HG02938 (cell line): Measurements from ENCODE around the gene CDH1.

Source experiments
- ATAC-seq: cut with Tn5 transposase; IDR thresholded peaks from one replicate; pipeline ENCODE4 v1.9.1; 2021; ENCODE audit warnings: mild to moderate bottlenecking, moderate library complexity; ENCODE audit not compliant: unreplicated experiment

CDH1 gene

DNA sequence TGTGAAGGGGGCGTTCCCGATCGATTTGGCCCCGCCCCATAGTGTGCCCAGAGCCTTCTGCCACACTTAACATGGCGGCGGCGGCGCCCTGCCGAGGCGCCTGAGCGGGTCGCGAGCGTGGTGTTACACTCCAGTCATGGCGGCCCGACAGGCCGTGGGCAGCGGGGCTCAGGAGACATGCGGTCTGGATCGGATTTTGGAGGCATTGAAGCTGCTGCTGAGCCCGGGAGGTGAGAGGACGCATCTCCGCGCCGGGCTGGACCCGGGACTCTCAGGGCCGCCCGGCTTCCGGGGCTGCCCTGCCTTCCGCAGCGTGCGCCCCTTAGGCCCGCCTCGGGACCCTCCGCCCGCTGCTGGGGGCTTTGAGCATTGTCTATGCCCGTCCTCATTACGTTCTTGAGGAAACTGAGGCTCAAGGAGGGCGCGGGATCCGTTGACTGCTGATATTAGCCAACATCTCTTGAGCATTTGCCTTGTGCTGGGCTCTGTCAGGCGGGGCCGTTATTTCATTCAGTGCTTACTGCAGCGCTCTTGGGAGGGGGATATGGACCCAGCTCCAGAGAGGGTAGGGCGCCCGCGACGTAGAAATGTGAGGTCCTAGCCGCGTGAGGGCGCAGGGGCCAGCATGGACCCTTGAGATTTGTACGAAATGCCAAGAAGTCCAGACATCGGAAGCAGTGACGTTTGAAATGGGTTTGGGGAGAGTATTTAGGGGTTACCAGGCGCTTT, 106.6 kb downstream of the CDH1 start, which contains the start of gene TANGO6:
TANGO6 (plus strand) TSS at position 50 of the 729 bp plus-strand sequence; CDS start at position 137, 87 bp downstream.
- ATAC-seq, result peak; percentile 83

DNA sequence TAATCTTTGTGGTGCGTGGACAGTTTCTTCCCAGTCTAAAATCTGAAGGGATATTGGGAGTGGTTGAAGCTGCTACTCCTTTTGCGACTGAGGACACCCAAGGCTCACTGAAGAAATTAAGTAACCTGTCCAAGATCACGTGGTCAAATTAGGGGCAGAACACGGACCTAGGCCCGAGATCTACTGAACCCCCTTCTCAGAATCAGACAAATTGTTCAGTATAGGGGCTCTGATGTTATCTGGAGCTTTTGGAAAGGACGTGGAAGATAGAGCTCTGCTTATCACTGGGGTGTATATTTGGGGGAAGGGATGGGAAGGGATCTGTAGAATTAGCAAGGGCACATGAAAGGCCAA, 107.1 kb downstream of the CDH1 start:
- no peak for ATAC-seq

DNA sequence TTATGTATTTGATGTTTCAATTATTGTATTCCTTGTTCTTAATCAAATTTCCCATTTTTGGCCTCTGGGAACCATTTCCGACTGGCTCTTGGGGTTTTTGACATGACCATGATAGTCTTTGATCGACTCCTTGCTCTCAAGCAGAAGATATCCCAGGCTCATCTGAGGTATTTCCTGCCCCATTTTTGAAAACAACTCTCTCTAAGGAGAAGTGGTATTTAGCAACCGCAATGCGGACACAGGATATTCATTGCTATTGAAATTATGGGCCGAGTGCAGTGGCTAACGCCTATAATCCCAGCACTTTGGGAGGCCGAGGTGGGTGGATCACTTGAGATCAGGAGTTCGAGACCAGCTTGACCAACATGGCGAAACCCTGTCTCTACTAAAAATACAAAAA, 111.7 kb downstream of the CDH1 start:
- no peak for ATAC-seq

DNA sequence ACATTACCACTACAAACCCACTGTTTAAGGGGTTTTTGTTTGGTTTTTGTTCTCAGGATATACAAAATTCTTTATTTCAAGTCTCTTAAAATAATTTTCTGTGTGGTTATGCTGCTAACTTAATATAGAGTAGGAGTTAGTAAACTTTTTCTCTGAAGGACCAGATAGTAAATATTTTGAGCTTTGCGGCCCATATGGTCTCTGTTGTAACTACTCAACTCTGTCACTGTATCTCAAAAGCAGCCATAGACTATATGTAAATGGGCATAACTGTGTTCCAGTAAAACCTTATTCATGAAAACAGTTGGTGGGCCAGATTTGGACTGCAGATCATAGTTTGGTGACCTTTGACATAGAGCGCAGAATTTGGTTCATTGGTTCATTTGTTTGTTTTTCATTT, 113.4 kb downstream of the CDH1 start:
- no peak for ATAC-seq

DNA sequence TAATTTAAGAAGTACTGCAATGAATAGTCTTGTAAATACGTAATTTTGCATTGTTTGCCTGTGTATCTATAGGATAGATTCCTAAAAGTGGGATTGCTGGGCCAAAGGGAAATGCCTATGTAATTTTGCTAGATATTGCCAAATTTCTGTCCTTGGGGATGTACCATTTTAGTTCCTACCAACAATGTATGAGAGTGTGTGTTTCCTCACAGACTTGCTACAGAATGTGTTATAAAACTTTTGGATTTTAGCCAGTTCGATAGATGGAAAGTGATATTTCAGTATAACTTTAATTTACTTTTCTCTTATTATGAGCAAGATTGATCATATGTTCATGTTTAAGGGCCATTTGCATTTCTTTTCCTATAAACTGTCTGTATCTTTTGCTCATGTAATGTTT, 114.5 kb downstream of the CDH1 start:
- no peak for ATAC-seq

DNA sequence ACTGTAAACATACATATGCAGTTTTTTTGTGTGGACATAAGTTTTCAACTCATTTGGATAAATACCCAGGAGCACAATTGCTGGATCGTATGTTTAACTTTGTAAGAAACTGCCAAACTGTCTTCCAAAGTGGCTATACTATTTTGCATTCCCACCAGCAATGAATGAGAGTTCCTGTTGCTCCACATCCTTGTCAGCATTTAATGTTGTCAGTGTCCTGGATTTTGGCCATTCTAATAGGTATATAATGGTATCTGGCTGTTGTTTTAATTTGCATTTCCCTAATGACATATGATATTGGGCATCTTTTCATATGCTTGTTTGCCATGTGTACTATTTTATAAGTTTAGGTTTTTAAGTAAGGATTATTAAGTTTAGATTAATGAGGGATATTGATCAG, 120.4 kb downstream of the CDH1 start:
- ATAC-seq, result no peak

DNA sequence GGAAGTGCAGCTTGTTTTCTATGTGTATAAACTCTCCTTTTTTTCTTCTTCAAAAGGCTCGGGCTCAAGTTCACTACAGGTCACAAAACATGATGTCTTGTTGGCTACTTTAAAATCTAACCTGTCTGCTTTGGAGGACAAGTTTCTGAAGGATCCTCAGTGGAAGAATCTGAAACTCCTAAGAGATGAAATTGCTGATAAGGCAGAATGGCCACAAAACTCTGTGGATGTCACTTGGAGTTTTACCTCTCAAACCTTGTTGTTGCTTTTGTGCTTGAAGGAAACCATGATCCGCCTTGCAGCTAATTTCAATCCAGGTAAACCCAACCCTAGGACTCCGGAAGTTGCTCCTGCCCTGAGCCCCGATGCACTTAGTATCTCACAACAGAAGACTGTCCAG, 122.7 kb downstream of the CDH1 start:
- no peak for ATAC-seq

DNA sequence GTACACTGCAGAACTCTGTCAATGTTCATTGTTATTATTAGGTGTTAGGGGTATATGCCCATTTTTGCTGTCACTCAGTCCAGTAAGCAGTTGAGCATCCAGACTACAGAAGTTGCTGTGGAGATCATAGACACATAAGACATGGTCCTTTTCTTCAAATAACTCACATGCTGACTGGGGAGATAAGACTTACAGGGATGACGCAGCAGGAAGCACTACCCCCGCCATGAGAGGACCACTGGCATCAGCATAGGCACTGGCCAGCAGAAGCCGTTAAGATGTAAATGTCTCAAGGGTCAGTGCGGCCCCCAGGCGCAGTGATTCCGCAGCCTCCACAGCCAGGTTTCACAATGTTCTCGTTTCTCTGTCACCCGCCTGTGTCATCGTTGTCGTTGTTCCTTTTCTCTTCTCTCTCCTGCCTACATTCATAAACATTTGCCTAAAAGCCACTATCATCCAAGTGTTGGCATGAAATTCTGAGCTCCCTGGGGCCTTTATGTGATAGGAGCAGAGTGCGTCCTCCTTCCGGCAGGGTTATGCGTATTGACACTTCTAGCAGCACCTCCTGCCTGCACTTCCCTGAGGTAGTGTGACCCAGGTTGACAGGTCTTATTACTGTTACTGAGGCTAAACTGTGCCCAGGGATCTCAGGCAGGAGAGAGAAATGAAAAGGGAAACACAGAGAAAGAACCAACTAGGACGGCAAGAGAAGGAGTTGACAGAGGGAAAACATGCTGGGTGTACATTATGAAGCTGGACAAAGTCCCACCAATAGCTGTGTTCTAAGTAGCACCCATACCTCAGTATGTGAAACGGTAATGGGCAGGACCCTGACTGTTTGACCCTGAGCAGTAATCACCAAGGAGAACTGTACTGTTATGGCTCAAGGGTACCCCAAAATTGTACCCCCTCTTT, 124.1 kb downstream of the CDH1 start:
- ATAC-seq, result no peak

DNA sequence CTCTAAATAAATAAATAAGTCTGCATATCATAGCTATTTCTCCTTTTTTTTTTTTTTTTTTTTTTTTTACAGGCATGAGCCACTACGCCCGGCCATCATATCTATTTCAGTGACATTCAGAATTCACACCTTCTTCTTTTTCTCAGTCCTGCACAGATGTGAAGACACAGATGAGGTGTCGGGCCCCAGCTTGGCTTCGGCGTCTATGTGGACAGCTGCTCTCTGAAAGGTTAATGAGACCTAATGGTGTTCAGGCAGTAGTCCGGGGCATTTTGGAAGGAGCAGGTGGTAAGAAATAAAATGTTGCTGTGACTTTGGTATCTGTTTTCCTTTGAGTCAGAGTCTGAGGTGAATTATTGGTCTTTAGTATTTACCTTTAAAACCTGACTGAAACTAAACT, 129.8 kb downstream of the CDH1 start:
- ATAC-seq, result no peak

DNA sequence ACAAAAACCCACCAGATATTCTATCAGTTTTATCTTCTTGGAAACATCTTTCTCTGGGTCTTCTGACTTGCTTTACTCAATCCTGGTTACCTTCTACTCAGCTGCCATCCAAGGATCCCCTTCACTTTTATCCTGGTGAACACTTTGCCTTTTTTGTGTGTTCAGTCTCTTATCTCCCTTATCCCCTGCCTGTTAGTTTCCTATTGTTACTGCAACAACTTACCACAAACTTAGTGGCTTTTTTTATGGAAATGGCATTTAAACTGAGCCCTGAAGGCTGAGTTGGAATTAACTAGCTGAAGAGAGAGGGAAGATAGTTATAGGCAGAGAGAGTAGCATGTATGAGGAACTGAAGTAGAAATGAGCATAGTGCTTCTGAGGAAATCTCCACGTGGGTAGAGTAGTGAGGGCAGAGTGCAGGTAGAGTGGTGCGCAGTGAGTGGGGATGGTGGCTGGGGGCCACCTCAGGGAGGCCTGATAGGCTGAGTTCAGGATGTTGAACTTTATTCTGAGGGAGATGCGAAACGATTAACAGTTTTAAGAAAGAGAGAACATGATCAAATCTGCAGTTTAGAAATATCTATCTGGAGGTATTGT, 132.5 kb downstream of the CDH1 start:
- ATAC-seq, result no peak

DNA sequence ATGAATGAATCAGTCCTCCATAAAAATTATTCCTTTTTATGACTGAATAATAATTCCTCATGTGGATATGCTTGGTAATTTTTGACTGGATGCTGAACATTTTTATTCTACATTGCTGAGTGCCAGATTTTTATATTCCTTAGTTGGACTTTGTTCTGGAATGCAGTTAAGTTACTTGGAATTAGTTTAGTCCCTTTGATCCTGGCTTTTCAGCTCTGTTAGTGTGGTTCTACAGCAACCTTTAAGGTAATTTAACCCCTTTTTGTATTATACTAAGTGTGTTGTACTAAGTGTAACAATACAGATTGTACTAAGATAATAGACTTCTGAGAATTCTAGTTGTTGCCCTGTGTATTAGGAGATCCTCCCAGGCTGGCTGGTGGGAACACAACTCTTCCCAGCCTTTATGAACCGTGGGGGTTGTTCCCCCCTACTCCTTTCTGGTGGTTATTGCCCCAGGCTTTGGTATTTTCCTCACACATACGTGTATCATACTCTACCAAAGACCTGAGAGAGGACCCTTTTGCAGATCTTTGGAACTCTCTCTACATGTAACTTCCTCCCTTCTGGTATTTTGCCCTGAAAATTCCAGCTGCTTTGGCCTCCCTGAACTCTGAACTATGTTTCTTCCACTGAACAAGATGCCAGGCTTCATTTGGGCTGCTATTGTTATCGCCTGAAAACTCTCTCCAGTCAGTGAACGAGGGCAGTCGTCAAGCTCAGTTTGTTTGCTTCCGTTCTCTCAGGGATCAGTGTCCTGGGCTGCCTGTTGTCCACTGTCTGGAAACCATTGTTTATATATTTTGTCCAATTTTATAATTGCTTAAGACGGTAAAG, 136.8 kb downstream of the CDH1 start:
- no peak for ATAC-seq

DNA sequence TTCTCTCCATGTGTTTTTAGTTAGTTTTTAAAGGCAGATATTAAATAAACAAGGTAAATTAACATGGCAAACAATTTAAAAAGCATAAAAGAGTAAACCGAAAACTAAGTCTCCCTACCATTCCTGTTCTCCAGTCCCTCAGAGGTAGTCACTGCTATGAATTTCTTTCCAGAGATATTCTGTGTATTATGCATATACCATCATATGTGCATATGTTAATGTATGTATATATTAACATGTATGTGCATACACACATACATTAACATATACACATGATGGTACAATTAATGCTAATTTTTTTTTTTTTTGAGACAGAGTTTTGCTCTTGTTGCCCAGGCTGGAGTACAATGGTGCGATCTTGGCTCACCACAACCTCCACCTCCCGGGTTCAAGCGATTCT, 138.8 kb downstream of the CDH1 start:
- ATAC-seq, result no peak

DNA sequence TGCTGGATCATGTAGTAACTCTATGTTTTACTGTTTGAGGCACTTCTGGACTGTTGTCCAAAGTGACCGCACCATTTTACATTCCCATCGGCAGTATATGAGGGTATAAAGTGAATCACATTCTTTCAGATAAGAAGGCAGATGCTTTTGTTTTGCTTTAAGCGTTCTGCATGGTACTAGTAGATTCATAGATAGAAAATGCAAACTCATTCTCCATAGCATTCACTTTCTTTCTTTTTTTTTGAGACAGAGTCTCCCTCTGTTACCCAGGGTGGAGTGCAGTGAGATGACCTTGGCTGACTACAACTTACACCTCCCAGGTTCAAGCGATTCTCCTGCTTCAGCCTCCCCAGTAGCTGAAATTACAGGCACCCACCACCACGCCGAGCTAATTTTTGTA, 146.6 kb downstream of the CDH1 start:
- no peak for ATAC-seq

DNA sequence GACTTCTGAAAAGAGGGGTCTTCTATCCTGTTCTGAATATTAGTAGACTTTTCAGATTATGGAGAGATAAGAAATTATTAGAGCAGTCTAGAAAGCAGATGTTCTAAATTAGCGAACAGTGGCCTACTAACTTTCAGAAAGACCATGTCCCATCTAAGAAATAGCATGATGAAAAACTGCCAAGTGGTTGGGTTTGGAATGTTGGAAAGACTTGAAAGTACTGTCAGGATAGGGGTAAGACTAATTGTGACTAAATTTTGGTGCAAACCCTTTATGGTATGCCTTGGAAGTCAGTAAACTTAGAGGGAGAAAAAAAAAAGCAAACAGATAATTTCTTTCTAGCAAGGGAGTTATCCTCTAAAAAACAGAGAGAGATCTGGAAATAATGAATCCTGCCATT, 147.3 kb downstream of the CDH1 start:
- no peak for ATAC-seq
